ENCODE data around the gene ZNF441. TPM values are rescaled to one million over a fixed set of nuclear protein-coding genes. Genes with fewer than 3 reads are reported as not detected.

The ZNF441 gene
- total RNA-seq, 2 donors from 2014 or later = 3.5 to 3.8 TPM

GRCh38 chr19:11833541-11833940 is 66.7 kb downstream of the ZNF441 start:
- Histone ChIP-seq H3K36me3 (peaks cover 27% of the 10 kb centered on the region), H3K27ac (no peak overlapping the region), H3K4me1 (no peaks in the 10 kb centered on the region), H3K27me3 (no peaks in the 10 kb centered on the region), H3K9me3 (peaks cover 8% of the 10 kb centered on the region), H3K4me3 (no peak overlapping the region), H3K9ac (ENCODE audit: low read depth in 2 of 2, low read length in 2 of 2) (no peak overlapping the region)
- intact Hi-C loops (cut with DNase I) = no loop called here
- DNase-seq = no peak
- TF ChIP-seq, protein P1, sequence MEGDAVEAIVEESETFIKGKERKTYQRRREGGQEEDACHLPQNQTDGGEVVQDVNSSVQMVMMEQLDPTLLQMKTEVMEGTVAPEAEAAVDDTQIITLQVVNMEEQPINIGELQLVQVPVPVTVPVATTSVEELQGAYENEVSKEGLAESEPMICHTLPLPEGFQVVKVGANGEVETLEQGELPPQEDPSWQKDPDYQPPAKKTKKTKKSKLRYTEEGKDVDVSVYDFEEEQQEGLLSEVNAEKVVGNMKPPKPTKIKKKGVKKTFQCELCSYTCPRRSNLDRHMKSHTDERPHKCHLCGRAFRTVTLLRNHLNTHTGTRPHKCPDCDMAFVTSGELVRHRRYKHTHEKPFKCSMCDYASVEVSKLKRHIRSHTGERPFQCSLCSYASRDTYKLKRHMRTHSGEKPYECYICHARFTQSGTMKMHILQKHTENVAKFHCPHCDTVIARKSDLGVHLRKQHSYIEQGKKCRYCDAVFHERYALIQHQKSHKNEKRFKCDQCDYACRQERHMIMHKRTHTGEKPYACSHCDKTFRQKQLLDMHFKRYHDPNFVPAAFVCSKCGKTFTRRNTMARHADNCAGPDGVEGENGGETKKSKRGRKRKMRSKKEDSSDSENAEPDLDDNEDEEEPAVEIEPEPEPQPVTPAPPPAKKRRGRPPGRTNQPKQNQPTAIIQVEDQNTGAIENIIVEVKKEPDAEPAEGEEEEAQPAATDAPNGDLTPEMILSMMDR (IDR thresholded peaks at IDR 0.05) = no peak

Other genes starting within 250 kb of the ZNF441 start
- gene ECSIT, start 237.9 kb upstream of the ZNF441 start, total RNA-seq = 100 to 1,000 TPM in 1 of 2 donors, 10 to 100 TPM in 1; 62.8 to 124 TPM
- 100 to 1,000 TPM in 1 of 2 donors, 10 to 100 TPM in 1; 10.7 to 354 TPM for gene CNN1, start 228.1 kb upstream of the ZNF441 start, total RNA-seq
- 10 to 100 TPM; 33.8 to 59.8 TPM for gene ELOF1, start 207.8 kb upstream of the ZNF441 start, total RNA-seq
- 10 to 100 TPM; 11.3 to 30.2 TPM for gene ACP5, start 189.4 kb upstream of the ZNF441 start, total RNA-seq
- 10 to 100 TPM in 1 of 2 donors, 1 to 10 TPM in 1; 7.6 to 10.3 TPM for gene ZNF627, start 169.5 kb upstream of the ZNF441 start, total RNA-seq
- 10 to 100 TPM; 10.7 to 13.1 TPM for gene ZNF823, start 28.1 kb upstream of the ZNF441 start, total RNA-seq
- 1 to 10 TPM; 1.9 TPM for gene ZNF491, start 31.5 kb downstream of the ZNF441 start, total RNA-seq
- gene ZNF440, start 47.3 kb downstream of the ZNF441 start, total RNA-seq = 10 to 100 TPM; 31.4 to 32.2 TPM
- 1 to 10 TPM; 7.6 to 8.8 TPM for gene ZNF439, start 81.7 kb downstream of the ZNF441 start, total RNA-seq
- gene ZNF69, start 120.8 kb downstream of the ZNF441 start, total RNA-seq = 10 to 100 TPM; 17.6 to 22.6 TPM
- 10 to 100 TPM; 13.4 to 17.1 TPM for gene ZNF700, start 158.1 kb downstream of the ZNF441 start, total RNA-seq
- 1 to 10 TPM; 2.5 to 4.1 TPM for gene ZNF763, start 198.0 kb downstream of the ZNF441 start, total RNA-seq

All from colonic mucosa (tissue), 4 donors.